H1 (cell line): ENCODE measurements around the gene NOM1. TPM values are rescaled to one million over a fixed set of nuclear protein-coding genes. Genes with fewer than 3 reads are reported as not detected.

Experiments used
- CTBP2 ChIP-seq: IDR thresholded peaks from 2 replicates; pipeline ENCODE4 v1.7.0; 2011; ENCODE audit warnings: borderline replicate concordance, mild to moderate bottlenecking, moderate library complexity, mixed read lengths, low read length; ENCODE audit not compliant: insufficient read depth, insufficient read length
- GABPA ChIP-seq: IDR thresholded peaks from 2 replicates; pipeline ENCODE4 v1.6.1; 2011; ENCODE audit warnings: mild to moderate bottlenecking, low read length, moderate library complexity, borderline replicate concordance; ENCODE audit not compliant: insufficient read depth
- polyA plus RNA-seq, 7 experiments: library from polyadenylated mRNA; depleted of rRNA in 3 of 7; stranded (reverse) in 5 of 7; unstranded in 2 of 7; fragments of >200 nt in 5 of 7; fragments of 200-250 nt in 2 of 7; gene quantifications; 1 replicate in 5 of 7; 2 replicates in 1 of 7; 4 replicates in 1 of 7; pipeline versions ENCODE4 v1.2.1 to v1.2.3, GENCODE V29; 2011 to 2013; ENCODE audit warnings: missing spikeins in 2 of 7, mixed read lengths in 2 of 7
- total RNA-seq: library from RNA; stranded (reverse); fragmentation: NEBNext Ultra II Directional; extraction: Animal tissue kit (Norgen Biotek cat#: 25700); gene quantifications from 2 replicates; pipeline ENCODE4 v1.2.1, GENCODE V29; 2021
- TF ChIP-seq, protein P1 (sequence below): IDR thresholded peaks from 2 replicates; pipeline ENCODE4 v1.6.1; 2012; ENCODE audit warnings: low read length, inconsistent platforms
- TF ChIP-seq, protein P2 (sequence below): fragments of 300-600 bp; sonication (generic); IDR thresholded peaks from 2 replicates; pipeline ENCODE4 v1.7.1; 2012; ENCODE audit warnings: low read length, moderate library complexity, mild to moderate bottlenecking, inconsistent platforms; ENCODE audit not compliant: insufficient replicate concordance

Gene NOM1
- total and polyA plus RNA-seq, 2 of the 8 experiments (the other 6 are each of a cell fraction or from before 2014, with no cell fraction given) = 10.6 to 29.1 TPM

DNA sequence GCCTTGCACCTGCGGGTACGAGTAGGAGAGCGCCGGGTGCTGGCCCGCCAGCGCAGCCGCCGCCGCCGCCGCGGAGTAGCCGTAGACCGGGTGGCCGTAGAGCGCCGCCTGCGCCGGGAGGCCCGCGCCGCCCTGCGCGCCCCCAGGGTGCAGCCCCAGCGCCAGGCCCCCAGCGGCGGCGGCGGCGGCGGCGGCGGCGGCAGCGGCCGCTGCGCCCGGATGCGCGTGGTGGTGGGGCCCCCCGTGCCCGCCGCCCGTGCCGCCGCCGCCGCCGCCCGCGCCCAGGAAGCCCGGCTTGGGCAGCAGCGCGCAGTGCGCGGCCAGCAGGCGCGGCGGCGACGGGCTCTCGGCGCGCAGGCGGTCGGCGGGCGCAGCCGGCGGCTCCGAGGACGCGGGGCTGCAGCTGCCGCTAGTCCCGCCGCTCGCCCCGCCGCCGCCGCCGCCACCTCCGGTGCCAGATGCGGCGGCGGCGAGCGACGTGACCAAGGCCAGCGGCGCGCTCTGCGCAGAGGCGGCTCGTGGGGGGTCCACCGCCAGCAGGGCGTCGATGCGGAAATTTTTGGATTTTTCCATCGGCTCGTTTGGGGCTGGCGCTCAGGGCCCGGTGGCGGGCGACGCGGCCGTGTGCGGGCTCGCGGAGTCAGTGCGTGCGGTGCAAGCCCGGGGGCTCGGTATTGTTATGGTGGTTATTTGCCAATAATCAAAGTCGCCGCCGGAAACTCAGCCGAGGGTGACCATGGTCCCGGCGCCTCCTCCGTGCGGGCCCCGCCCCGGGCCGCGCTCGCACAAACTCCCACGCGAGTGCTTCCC, 60.5 kb downstream of the NOM1 start (continued):
- TF ChIP-seq, protein P1, sequence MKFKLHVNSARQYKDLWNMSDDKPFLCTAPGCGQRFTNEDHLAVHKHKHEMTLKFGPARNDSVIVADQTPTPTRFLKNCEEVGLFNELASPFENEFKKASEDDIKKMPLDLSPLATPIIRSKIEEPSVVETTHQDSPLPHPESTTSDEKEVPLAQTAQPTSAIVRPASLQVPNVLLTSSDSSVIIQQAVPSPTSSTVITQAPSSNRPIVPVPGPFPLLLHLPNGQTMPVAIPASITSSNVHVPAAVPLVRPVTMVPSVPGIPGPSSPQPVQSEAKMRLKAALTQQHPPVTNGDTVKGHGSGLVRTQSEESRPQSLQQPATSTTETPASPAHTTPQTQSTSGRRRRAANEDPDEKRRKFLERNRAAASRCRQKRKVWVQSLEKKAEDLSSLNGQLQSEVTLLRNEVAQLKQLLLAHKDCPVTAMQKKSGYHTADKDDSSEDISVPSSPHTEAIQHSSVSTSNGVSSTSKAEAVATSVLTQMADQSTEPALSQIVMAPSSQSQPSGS = no peak
- TF ChIP-seq CTBP2 (no peak), GABPA (no peak)
- TF ChIP-seq, protein P2, sequence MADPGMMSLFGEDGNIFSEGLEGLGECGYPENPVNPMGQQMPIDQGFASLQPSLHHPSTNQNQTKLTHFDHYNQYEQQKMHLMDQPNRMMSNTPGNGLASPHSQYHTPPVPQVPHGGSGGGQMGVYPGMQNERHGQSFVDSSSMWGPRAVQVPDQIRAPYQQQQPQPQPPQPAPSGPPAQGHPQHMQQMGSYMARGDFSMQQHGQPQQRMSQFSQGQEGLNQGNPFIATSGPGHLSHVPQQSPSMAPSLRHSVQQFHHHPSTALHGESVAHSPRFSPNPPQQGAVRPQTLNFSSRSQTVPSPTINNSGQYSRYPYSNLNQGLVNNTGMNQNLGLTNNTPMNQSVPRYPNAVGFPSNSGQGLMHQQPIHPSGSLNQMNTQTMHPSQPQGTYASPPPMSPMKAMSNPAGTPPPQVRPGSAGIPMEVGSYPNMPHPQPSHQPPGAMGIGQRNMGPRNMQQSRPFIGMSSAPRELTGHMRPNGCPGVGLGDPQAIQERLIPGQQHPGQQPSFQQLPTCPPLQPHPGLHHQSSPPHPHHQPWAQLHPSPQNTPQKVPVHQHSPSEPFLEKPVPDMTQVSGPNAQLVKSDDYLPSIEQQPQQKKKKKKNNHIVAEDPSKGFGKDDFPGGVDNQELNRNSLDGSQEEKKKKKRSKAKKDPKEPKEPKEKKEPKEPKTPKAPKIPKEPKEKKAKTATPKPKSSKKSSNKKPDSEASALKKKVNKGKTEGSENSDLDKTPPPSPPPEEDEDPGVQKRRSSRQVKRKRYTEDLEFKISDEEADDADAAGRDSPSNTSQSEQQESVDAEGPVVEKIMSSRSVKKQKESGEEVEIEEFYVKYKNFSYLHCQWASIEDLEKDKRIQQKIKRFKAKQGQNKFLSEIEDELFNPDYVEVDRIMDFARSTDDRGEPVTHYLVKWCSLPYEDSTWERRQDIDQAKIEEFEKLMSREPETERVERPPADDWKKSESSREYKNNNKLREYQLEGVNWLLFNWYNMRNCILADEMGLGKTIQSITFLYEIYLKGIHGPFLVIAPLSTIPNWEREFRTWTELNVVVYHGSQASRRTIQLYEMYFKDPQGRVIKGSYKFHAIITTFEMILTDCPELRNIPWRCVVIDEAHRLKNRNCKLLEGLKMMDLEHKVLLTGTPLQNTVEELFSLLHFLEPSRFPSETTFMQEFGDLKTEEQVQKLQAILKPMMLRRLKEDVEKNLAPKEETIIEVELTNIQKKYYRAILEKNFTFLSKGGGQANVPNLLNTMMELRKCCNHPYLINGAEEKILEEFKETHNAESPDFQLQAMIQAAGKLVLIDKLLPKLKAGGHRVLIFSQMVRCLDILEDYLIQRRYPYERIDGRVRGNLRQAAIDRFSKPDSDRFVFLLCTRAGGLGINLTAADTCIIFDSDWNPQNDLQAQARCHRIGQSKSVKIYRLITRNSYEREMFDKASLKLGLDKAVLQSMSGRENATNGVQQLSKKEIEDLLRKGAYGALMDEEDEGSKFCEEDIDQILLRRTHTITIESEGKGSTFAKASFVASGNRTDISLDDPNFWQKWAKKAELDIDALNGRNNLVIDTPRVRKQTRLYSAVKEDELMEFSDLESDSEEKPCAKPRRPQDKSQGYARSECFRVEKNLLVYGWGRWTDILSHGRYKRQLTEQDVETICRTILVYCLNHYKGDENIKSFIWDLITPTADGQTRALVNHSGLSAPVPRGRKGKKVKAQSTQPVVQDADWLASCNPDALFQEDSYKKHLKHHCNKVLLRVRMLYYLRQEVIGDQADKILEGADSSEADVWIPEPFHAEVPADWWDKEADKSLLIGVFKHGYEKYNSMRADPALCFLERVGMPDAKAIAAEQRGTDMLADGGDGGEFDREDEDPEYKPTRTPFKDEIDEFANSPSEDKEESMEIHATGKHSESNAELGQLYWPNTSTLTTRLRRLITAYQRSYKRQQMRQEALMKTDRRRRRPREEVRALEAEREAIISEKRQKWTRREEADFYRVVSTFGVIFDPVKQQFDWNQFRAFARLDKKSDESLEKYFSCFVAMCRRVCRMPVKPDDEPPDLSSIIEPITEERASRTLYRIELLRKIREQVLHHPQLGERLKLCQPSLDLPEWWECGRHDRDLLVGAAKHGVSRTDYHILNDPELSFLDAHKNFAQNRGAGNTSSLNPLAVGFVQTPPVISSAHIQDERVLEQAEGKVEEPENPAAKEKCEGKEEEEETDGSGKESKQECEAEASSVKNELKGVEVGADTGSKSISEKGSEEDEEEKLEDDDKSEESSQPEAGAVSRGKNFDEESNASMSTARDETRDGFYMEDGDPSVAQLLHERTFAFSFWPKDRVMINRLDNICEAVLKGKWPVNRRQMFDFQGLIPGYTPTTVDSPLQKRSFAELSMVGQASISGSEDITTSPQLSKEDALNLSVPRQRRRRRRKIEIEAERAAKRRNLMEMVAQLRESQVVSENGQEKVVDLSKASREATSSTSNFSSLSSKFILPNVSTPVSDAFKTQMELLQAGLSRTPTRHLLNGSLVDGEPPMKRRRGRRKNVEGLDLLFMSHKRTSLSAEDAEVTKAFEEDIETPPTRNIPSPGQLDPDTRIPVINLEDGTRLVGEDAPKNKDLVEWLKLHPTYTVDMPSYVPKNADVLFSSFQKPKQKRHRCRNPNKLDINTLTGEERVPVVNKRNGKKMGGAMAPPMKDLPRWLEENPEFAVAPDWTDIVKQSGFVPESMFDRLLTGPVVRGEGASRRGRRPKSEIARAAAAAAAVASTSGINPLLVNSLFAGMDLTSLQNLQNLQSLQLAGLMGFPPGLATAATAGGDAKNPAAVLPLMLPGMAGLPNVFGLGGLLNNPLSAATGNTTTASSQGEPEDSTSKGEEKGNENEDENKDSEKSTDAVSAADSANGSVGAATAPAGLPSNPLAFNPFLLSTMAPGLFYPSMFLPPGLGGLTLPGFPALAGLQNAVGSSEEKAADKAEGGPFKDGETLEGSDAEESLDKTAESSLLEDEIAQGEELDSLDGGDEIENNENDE = no peak
